ENCODE measurements around the gene TRIM2.
A peak's percentile ranks its signal among the peaks of the same experiment; 100 is the strongest.

The TRIM2 gene

GRCh38 chr4:153335665-153336064 is 131.4 kb downstream of the TRIM2 start:
- no peak overlapping the region for H3K4me3 ChIP-seq (ENCODE audit: low read depth, low read length)
- ChIA-PET CTCF (interaction anchor here (3.3 to 4.0 kb wide), 2 partner anchors 10 to 238 kb away, joined by 14 to 33 read pairs; partner anchors contain the start of gene MND1), POLR2A (no interaction called here)
- no peak for DNase-seq (ENCODE audit: low read depth, low spot score)
- no peak for TF ChIP-seq CTCF (IDR thresholded peaks at IDR 0.05; ENCODE audit: insufficient read depth, low read length, missing control alignments)

GRCh38 chr4:153337686-153338085 is 133.4 kb downstream of the TRIM2 start:
- no peak for TF ChIP-seq CTCF (IDR thresholded peaks at IDR 0.05; ENCODE audit: insufficient read depth, low read length, missing control alignments)
- POLR2A ChIA-PET, result no interaction called here
- CTCF ChIA-PET, result interaction anchor here (0.8 to 4.0 kb wide), 4 partner anchors 8 to 237 kb away, joined by 4 to 33 read pairs (median 9); partner anchors contain the start of gene MND1
- no peak for DNase-seq (ENCODE audit: low read depth, low spot score)
- H3K4me3 ChIP-seq (ENCODE audit: low read depth, low read length), result no peak overlapping the region

- CTCF ChIA-PET, result interaction anchor here (1.1 to 9.8 kb wide), 7 partner anchors 11 to 305 kb away, joined by 3 to 199 read pairs (median 5); no protein-coding TSS in a partner anchor
- no peak for TF ChIP-seq CTCF (IDR thresholded peaks at IDR 0.05; ENCODE audit: insufficient read depth, low read length, missing control alignments)
These were observed 137.4 kb downstream of the TRIM2 start for GRCh38 chr4:153341575-153342090.

GRCh38 chr4:153342751-153343552 is 138.7 kb downstream of the TRIM2 start:
- H3K4me3 ChIP-seq (ENCODE audit: low read depth, low read length), result no peak overlapping the region
- POLR2A ChIA-PET, result no interaction called here
- no peak for DNase-seq (ENCODE audit: low read depth, low spot score)
- no peak for TF ChIP-seq CTCF (IDR thresholded peaks at IDR 0.05; ENCODE audit: insufficient read depth, low read length, missing control alignments)
- CTCF ChIA-PET, result interaction anchor here (1.0 to 9.8 kb wide), 10 partner anchors 31 to 301 kb away, joined by 3 to 199 read pairs (median 10); no protein-coding TSS in a partner anchor

More at GRCh38 chr4:153341575-153342090, 137.4 kb downstream of the TRIM2 start:
- DNase-seq (ENCODE audit: low read depth, low spot score), result no peak
- H3K4me3 ChIP-seq (ENCODE audit: low read depth, low read length), result no peak overlapping the region
- POLR2A ChIA-PET, result no interaction called here

GRCh38 chr4:153344131-153345011 is 140.1 kb downstream of the TRIM2 start, which contains the start of gene MND1:
MND1 (plus strand) TSS chr4:153344688; CDS start chr4:153344738, 50 bp downstream.
- ChIA-PET CTCF (interaction anchor here (0.6 to 9.8 kb wide), 45 partner anchors 9 to 303 kb away, joined by 3 to 199 read pairs (median 4); partner anchors contain the start of gene TMEM131L), POLR2A (no interaction called here)
- peak within 1 kb of the TSS; percentile 83 for H3K4me3 ChIP-seq (ENCODE audit: low read depth, low read length)
- TF ChIP-seq CTCF (IDR thresholded peaks at IDR 0.05; ENCODE audit: insufficient read depth, low read length, missing control alignments), result peak; percentile 81
- no peak for DNase-seq (ENCODE audit: low read depth, low spot score)

All from AG04449 (cell line).